NCI-H2107 treated with DMSO at 0.1 percent for 48 hours (cell line): ENCODE measurements around the gene TGM6.

Source experiments
- DNase-seq: peaks from one replicate; lab custom pipeline; 2025; ENCODE audit not compliant: unreplicated experiment; lab: John Stamatoyannopoulos, UW

TGM6 gene

DNA sequence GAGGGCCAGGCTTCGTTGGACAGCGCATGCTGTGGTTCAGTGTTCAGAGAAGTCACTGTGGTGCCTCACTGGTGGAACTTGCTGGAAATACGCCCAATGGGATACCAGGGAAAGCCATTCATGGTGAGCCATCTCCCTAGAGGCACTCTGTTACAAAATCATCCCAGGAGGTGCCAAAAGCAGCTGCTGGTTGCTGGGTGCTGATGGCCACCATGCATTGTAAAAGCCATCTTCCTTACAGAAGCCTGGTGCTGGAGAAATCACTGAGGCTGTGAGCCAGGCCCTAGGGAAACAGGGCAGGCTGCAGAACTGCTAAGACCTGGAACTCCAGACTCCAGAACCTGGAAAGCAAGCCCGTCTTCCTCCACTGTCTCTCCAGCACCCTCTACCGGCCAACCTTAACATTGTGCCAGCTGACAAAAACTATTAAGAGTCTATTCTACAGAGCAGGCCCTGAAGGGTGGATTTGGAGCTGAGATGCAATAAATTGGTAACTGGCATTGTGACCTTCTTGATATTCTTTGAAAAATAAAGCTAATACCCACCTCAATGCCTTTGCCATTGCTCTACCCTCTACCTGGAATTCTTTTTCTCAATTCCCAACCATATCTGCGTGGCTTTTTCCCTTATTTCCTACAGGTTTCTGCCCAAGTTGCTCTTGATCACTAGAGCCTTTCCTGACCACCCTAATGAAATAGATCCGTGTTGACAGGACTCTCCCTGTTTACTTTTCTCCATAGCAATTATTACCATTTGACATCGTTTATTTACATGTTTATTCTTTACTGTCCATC, 71.4 kb downstream of the TGM6 start:
- DNase-seq, result peak; percentile 7

GRCh38 chr20:2453792-2454191, 73.1 kb downstream of the TGM6 start:
- no peak for DNase-seq

- DNase-seq, result no peak
Observed at GRCh38 chr20:2455771-2456497, 75.2 kb downstream of the TGM6 start.

GRCh38 chr20:2458919-2459499, 78.3 kb downstream of the TGM6 start:
- no peak for DNase-seq

DNA sequence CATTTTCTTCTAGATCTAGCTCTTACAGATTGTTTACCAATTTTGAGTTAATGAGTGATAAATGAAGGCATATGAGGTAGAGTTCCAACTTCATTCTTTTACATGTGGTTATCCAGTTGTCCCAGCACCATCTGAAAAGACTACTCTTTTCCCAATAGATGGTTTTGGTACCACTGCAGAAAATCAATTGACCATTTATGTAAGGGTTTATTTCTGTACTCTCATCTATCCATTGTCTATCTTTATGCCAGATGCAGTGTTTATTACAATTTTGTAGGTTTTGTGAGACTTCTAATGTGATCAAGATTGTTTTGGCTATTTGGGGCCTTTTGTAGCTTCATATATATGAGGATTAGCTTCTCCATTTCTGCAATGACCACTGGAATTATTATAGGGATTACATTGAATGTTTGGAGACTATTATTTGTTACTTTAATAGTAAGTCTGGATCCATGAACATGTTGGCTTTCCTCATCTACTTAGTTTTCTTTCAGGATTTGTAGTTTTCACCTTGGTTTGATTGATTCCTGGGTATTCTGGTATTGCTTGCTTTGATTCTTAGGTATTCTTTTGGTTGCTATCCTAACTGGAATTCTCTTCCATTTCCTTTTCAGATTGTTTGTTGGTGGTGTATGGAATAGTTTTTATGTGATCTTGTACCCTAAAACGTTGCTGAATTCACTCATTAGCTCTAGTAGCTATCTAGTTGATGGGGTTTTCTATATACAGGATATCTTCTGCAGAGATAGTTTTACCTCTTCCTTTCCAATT, 79.5 kb downstream of the TGM6 start:
- DNase-seq, result no peak

GRCh38 chr20:2460752-2461424, 80.2 kb downstream of the TGM6 start:
- no peak for DNase-seq

GRCh38 chr20:2462484-2462883, 81.8 kb downstream of the TGM6 start:
- DNase-seq, result no peak

- no peak for DNase-seq
Observed at GRCh38 chr20:2463616-2464365, 83.1 kb downstream of the TGM6 start.

DNA sequence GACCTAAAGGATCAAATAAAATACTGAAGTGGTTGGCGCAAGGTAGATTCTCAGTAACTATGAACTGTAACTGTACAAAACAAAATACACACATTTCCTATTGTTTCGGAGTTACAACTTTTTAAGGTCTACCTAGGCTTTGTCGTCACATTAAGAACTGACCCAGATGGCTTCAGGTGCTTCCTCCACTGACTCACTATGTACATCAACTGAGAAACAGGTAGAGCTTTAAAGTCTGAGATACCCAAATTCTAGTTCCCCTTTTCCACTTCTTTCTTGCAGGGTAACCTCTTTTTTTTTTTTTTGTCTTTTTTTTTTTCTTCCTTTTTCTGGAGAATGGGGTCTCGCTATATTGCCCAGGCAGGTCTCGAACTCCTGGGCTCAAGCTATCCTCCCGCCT, 84.4 kb downstream of the TGM6 start:
- DNase-seq, result no peak

DNA sequence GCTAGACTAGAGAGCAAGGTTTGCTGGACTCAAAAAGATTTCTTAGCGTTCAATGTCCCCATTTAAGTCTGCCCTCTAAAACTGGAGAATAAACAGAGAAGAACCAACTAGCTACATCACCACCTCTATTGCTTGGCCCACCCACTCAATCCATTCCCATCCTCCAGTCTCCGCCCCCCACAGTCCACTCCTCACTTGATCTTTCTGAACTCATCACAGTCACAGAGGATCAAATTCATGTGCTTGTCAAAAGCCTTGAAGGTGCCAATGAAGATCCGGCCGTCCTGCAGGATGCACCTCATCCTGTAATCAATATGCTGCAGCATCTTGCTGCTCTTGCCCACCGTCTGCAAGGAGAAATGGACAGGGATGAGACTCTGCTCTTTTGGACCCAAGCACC, 86.7 kb downstream of the TGM6 start:
- DNase-seq, result no peak

DNA sequence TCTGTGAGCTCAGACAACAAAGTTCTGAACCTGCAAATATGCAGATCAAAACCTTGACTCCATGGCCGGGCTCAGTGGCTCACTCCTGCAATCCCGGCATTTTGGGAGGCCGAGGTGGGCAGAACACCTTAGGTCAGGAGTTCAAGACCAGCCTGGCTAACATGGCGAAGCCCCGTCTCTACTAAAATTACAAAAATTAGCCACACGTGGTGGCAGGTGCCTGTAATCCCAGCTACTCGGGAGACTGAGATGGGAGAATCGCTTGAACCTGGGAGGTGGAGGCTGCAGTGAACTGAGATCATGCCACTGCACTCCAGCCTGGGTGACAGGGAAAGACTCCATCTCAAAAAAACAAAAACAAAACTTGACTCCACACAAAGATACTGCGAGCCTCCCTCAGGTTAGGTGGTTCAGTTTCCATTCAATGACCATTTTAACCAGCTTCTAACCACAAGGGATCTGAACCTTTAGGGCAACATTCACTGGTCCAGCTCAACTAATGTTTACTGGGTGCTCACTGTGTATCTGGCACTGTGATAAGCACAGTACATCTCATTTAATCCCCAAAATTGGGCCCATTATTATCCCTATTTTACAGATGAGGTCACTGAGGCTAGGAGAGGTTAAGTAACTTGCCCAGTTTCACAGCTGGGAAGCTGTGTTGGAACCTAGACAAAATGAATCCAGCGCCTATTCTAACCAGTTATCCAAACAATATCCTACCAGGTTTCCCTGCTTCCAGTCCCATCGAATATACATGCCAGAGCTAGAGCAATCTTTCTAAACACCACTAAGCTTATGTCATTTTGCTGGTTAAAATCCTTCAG, 88.1 kb downstream of the TGM6 start:
- DNase-seq, result no peak

DNA sequence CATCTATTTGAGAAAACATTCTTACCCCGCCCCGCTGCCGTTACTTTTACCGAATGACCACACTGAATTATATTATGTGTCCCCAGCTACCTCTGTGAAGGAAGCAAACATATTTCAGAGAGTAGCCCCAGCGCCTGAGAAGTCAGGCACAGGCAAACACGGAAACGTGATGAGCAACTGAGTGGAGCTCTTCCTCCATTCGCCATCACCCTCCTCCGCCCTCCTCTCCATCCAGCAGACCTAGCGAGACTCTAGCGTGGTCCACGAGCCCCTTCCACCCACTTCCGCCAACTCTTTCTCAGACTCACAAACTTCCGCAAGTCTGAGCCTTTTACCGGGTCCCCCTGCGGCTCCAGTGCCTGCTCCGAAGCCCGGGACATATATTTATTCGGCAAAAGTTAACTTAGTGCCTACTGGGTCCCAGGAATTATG, 89.3 kb downstream of the TGM6 start:
- peak; percentile 9 for DNase-seq

DNA sequence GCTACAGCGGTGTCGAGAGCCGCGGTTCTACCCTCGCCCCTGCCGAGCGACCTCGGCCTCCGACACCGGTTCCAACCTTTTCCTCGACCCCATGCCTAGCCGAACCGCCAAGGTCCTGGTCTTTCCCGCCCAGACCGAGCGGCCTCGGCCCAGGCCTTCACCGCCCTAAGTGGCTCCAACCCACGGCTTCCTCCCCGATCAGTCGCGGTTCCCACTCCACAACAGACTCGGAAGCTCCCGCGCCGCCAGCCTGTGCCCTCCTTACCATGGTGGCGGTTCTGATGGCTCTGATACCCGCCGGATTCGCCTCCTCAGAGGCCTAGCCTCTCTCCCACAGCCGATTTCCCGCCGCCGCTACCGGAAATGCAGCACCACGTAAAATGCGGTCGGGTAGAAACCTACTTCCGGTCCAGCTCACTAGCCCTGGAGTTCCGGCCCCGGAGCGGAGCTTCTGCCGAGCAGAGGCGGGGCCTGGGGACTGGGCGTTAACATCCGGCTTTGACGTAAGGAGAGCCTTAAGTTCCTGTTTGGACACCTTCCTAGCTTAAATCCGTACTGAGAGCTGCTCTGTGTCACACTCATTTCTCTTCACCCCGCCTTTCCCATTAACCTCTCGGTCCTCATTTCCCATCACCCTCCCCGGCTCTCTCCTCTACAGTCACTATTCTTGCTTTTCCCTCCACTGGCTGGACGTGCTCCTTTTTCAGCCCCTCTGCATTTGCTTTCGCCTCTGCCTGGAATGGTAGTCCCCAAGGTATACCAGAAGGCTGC, 89.9 kb downstream of the TGM6 start, which contains the start of gene SNRPB:
Gene SNRPB, minus strand, starts transcription at position 367 of the 771 bp plus-strand sequence. Its CDS starts 99 bp downstream, at position 268.
- peak; percentile 86 for DNase-seq

GRCh38 chr20:2473516-2473915, 92.8 kb downstream of the TGM6 start:
- DNase-seq, result no peak

DNA sequence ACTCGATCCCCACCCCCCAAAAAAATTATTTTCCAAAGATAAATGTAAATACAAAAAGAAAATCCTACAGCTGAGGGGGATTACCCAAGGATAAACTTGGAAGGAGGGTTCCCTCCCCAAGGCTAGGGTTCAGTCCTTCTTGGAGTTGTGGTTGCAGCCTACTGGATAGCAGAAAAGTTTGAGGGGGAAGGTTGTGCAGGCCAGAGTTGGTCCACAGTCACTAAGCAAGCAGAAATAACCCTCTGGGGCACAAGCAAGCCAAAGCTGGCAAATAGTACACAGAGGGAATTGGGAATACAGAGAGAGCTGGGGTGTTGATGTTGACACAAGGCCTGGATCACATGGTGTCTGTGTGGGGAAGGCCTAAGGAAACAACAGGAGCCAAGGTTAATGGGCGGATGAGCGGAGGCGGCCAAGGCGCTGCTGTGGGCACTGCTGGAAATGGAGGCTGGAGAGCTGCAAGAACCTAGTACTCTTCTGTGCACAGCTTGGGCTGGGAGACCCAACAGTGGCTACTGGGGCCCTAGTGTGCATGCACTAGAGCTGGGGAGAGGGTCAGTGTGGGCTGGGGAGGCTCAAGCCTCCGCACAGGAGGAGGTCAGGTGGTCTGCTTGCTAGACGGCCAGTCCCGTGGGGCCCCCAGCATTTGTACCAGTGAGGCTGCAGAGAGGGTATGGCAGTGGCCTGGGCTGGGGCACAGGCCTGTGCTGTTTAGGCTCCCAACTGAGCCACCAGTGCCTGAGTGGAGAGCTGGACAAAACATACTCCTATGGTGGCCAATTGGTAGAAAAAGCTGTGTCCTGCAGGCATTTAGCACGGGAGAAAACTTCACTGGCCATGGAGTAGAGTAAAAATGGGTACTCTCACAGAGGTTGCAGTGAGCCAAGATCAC, 95.4 kb downstream of the TGM6 start:
- no peak for DNase-seq

DNA sequence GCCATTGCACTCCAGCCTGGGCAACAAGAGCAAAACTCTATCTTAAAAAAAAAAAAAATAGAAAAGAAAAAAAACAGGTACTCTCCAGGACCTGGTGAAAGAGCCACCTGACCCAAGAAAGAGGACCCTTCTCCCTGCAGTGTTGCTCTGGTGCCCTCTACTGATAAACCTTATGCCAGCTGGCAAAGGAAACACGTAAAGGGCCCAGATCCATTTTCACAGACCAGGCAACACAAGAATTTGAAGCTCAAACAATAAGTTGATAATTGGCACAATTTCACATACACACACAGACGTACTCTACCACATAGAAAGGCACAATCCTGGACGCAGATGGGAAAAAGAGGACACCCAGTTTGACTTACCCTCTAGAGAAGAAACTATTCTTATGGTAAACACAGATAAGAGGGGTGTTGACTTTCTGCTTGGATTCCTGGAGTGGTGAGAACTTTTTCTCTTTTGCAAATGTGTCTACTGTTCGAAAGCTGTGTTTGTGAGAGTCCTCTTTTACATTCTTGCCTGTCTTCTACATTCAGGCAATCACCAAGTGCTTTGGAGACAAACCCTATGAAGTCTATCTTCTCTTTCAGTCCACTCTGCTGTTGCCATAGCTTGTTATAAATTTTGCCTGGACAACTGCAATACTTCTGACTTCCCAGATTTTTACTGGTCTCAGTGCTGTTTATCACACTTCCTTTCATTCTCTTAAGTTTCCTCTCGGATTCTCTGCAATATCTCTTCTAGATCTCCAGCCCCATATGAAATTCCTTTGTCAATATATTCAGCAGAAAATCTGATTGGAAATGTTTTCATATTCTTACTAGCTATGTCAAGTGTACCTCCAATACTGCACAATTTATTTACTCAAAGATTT, 96.3 kb downstream of the TGM6 start:
- no peak for DNase-seq
